ENCODE data around the gene NELFA.
A peak's percentile ranks its signal among the peaks of the same experiment; 100 is the strongest.

NELFA gene

DNA sequence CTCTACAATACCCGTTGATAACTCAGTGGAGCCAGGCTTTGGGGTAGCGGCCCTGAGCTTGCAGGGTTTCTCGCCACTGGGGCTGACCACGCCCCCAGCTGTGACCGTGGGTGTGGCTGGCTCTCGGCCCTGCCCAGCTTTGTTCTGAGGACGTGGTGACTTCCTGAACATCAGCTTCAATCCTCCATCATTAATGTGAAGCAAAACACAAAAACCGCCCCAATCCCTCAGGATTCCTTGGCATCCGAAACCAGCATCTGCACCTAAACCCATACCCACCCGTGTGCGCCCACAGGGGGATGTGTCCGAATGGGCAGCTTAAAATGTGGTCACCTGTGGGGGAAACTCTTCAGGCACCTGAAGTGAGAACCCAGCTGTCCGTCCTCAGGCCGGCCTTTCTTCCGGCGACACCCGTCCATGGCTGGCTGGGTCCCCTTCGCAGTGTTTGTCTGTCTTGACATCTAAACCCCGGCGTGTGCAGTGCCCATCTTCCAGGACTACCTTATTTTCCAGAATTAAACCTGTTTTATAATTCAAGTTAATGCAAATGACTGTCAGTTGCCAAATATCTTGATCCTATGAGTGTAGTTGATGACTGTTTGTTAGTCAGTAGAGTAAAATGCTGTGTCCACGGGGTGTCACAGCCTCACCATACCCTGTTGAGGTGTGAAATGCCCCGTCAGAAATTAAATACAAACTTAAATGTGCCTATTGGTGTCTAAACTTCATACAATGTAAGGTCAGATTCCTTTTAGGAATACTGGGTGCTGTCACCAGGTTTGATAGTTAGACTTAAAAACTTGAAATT, 27.3 kb downstream of the NELFA start:
- no peak overlapping the region for H3K4me3 ChIP-seq (ENCODE audit: low read length)
- peak; percentile 11 for DNase-seq (ENCODE audit: low read depth)
- TF ChIP-seq, protein P1, sequence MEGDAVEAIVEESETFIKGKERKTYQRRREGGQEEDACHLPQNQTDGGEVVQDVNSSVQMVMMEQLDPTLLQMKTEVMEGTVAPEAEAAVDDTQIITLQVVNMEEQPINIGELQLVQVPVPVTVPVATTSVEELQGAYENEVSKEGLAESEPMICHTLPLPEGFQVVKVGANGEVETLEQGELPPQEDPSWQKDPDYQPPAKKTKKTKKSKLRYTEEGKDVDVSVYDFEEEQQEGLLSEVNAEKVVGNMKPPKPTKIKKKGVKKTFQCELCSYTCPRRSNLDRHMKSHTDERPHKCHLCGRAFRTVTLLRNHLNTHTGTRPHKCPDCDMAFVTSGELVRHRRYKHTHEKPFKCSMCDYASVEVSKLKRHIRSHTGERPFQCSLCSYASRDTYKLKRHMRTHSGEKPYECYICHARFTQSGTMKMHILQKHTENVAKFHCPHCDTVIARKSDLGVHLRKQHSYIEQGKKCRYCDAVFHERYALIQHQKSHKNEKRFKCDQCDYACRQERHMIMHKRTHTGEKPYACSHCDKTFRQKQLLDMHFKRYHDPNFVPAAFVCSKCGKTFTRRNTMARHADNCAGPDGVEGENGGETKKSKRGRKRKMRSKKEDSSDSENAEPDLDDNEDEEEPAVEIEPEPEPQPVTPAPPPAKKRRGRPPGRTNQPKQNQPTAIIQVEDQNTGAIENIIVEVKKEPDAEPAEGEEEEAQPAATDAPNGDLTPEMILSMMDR (conservative IDR thresholded peaks at IDR 0.05; ENCODE audit: low read length) = no peak

DNA sequence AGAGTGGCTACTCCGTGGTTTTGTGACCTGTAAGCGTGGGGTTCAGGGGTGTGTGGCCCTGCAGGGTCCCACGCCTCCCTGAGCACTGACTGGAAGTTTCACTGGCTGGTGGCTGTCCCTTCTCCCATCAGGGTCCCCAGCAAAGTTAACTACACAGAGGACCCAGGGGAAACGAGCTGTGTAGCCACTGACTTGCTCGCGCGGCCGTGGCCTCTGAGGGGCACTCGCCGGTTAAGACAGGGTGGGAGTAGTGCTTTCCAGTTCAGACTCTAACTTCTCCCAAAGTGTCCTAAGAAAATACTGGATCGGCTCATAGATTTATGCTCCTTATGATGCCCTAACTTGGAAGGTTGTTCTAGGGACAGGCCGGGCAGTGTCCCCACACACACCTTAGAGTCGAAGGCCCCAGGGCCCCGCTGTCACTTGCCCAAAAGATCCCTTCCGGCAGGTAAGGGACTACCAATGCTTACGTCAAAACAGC, 28.2 kb downstream of the NELFA start:
- TF ChIP-seq, protein P1 (conservative IDR thresholded peaks at IDR 0.05; ENCODE audit: low read length) = no peak
- H3K4me3 ChIP-seq (ENCODE audit: low read length) = no peak overlapping the region

DNA sequence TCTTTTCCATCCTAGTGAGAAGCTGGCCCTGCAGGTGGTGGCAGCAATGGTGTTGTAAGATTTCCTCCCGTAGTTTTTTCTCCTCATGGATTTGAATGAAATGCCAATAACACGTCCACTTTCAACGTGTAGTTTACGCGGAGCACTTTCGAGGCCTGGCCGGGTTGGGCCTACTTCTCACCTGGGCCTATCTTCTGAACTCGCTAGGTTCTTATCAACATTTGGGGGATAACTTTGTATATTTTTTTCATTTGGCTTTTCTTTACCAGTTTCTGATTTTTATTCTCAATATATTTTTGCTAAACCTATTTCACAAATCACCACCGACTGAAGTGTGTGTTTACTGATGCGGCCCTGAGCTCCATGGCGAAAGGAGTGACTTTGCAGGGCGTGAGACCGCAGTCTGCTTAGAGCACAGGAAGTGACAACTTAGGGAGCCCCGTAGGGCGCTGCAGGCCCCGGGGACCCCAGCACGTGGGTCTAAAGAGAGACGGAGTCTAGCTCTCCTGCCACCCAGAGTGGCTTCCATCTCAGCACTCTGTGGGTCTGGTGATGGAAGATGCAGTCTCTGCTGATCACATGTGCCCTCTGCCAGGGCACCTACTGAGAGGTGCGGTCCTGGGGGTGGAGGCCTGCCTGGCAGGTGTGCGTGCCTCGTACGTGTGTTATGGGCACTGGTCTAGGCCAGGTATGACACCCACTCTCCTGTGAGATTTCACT, 29.1 kb downstream of the NELFA start:
- no peak overlapping the region for H3K4me3 ChIP-seq (ENCODE audit: low read length)
- DNase-seq (ENCODE audit: low read depth) = no peak
- TF ChIP-seq, protein P1 (conservative IDR thresholded peaks at IDR 0.05; ENCODE audit: low read length) = no peak

More for the DNA sequence above, 28.2 kb downstream of the NELFA start:
- DNase-seq (ENCODE audit: low read depth) = no peak

DNA sequence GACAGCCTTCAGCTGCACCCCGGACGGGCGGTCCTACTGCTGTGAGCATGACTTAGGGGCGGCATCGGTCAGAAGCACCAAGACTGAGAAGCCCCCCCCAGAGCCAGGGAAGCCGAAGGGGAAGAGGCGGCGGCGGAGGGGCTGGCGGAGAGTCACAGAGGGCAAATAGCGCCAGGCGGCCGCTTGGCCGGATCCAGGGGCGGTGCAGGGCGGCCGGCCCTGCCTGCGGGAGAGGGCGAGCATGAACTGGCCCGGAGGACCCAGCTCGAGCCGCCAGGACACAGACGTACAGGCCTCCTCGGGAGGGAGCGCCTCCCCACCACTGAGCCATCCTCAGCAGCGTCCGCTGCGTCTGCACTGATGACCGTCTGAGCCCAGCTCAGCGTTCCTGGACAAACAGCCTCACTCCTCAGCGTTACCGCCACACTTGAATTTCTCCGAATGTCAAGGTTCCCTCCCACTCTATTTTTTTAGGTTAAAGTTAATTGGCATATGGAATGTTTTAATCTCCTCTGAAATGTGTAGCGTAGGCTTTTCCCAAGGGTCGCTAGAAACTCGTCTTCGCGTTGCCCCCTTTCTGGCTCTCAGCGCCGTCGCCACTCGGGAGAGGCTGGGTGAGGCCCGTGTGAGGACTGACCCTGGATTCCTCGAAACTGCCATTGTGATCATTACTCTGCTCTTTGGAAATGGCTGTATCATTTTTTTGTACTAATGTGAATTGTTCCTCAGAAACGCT, 29.9 kb downstream of the NELFA start:
- no peak for DNase-seq (ENCODE audit: low read depth)
- H3K4me3 ChIP-seq (ENCODE audit: low read length) = no peak overlapping the region
- TF ChIP-seq, protein P1 (conservative IDR thresholded peaks at IDR 0.05; ENCODE audit: low read length) = no peak

- H3K4me3 ChIP-seq (ENCODE audit: low read length) = no peak overlapping the region
- TF ChIP-seq, protein P1 (conservative IDR thresholded peaks at IDR 0.05; ENCODE audit: low read length) = no peak
- DNase-seq (ENCODE audit: low read depth) = no peak
Observed at GRCh38 chr4:1978226-1978625, 30.5 kb downstream of the NELFA start.

DNA sequence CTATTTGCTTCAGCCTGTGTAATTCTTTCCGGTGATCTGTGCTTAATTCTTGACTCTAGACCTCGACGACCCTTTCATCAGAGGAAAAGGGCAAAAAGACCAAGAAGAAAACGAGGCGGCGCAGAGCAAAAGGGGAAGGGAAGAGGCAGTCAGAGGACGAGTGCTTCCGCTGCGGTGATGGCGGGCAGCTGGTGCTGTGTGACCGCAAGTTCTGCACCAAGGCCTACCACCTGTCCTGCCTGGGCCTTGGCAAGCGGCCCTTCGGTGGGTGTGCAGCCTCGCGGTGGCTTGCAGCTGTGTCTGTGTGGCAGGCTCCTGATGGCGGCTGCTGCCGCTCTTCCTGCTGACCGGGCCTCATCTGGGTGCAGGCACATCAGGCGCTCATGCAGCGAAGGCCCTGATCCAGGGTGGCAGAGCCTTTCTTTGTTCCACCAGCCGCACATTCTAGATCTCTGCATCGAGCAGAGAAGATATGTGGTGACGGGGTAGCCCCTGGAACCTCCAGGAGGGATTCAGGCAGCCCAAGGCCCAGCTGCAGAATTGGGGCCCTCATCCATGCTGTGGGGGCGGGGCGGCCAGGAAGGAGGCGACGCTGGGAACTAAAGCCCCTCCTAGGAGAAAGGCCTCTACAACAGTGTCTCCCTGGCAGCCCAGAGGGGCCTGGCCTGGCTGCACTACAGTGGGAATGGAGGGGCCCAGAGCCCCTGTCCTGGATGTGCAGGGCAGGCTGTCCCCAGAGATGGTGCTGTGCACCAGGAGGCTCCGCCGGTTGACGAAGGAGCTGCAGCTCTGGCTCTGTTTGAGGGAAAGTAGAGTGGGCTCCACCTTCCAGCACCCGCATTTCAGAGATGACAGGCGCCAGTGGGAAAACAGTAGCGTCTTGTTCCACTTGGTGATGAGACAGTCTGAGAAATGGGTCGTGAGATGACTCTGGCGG, 32.1 kb downstream of the NELFA start:
- no peak for DNase-seq (ENCODE audit: low read depth)
- TF ChIP-seq, protein P1 (conservative IDR thresholded peaks at IDR 0.05; ENCODE audit: low read length) = no peak
- H3K4me3 ChIP-seq (ENCODE audit: low read length) = no peak overlapping the region

All from AG10803 (cell line).